AG08396 (cell line): ENCODE data around the gene RNF225.
"Not testable (repeated sequence)": the region's sequence is repeated elsewhere in the genome, so short reads cannot be mapped to it uniquely, and the experiment has no call there.

Experiments
- DNase-seq: peaks from one replicate; pipeline ENCODE4 v3.0.0; 2012; ENCODE audit warnings: low spot score, mixed read lengths

RNF225 gene

DNA sequence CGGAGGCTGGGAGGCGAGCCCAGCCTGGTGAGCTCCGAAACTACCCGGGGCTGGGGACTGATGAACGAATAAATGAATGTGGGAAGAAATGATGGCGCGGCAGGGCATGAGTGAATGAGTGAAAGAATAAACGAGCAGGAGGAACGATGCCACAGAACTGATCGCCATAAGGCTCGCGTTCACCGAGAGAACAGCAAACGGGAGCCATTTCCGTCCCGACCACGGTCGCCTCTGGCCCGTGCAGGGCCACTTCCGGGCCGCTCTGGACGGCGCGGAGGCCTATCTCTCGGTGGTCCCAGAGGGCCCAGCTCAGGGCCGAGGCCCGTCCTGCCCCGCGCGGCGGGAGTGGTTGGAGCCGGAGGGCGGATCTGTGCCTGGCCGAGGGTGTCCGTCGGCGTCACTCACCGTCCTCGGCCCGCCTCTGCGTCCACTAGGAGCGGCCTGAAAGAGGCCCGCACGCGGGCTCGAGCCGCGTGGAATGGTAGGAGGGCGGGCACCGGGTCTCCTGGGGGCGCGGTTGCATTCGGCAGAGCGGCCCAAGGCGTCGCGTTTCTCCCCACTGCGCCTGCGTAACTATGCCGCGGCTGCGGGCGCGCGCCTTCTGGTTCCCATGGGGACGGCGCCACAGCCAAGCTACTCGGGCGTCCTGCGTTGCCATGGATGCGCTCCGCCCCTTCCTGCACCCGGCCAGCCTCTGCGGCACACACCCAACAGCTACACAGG is 33.0 kb upstream of the RNF225 start, which contains the start of gene ZNF497:
TSS of gene ZNF497 (minus strand) at position 480 of the 723 bp plus-strand sequence. CDS start 5,116 bp downstream, outside the sequence.
- peak; percentile 100 for DNase-seq

DNA sequence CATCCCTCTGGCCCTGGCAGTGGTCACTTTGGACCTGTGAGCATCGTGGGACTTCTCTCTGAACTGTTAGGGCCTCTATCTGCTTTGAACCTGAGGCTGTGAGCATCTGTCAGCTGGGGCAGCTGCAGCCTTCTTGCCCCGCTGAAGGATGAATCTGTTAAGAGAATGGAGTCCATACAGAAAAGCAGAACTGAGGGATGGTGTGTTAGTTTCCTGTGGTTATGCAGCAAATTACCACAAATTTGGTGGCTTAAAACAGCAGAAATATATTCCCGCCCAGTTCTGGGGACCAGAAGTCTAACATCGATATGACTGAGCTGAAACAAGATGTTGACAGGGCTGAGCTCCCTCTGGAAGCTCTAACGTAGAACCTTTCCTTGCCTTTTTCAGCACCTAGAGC is 31.3 kb upstream of the RNF225 start:
- DNase-seq, result no peak

DNA sequence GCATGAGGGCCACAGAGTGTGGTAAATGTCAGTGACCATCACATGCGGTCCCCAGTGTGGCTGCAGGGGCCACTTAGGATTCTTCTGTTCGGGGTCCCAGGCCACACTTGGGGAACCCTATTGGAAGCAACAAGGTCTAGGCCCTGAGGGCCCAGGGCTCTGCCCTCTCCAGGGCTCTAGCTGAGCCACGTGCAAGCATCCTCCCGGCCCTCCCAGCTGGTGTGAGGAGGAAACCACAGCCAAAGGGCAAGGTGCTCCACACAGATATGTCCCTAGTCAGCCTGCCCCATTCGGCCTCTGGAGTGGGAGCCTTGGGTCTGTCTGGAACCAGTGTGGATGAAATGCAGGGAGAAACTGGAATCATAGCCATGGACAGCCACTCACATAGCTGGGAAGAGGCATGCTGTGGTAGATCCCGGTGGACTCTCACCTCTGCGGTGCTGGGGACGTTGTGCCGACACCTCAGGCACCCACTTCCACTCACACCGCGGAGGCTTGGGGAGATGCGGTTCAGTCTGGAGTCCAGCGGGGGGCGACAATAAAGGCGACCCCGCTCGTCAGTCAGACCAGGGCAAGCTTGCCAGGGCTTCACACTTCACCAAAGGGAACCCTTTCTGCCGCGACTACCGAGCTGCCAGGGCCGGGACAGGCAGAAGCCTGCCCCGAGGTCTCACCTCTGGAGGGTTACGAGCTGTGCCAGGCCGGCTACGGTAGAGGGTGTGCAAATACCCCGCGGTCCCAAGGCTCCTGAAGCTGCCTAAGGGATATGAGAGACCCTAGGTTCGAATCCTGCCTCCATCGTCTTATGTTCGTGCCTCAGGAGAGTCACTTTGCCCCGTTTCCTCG is 28.6 kb upstream of the RNF225 start:
- DNase-seq, result no peak

DNA sequence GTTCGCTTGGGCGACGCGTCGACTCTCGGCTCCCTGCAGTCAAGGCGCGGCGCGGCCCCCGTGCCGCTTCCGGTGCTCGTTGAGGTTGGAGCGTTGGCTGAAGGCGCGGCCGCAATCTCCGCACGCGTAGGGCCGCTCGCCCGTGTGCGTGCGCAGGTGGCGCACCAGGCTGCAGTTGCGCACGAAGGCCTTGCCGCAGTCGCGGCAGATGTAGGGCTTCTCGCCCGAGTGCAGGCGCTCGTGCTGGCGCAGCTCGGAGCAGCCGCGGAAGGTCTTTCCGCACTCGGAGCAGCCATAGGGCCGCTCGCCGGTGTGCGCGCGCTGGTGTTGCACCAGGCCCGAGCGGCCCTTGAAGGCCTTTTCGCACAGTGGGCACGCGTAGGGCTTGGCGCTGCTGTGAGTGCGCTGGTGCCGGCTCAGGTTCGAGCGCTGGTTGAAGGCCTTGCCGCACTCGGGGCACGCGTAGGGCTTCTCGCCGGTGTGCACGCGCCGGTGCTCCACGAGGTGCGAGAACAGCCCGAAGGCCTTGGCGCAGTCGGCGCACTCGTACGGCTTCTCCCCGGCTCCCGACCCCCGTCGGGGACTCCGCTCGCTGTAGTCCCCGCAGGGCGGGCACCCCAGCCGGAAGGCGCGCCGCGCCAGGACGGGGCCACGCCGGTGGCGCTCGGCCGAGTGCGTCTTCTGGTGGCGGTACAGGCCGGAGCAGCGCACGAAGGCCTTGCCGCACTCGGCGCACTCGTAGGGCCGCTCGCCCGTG is 27.6 kb upstream of the RNF225 start:
- DNase-seq, result no peak

DNA sequence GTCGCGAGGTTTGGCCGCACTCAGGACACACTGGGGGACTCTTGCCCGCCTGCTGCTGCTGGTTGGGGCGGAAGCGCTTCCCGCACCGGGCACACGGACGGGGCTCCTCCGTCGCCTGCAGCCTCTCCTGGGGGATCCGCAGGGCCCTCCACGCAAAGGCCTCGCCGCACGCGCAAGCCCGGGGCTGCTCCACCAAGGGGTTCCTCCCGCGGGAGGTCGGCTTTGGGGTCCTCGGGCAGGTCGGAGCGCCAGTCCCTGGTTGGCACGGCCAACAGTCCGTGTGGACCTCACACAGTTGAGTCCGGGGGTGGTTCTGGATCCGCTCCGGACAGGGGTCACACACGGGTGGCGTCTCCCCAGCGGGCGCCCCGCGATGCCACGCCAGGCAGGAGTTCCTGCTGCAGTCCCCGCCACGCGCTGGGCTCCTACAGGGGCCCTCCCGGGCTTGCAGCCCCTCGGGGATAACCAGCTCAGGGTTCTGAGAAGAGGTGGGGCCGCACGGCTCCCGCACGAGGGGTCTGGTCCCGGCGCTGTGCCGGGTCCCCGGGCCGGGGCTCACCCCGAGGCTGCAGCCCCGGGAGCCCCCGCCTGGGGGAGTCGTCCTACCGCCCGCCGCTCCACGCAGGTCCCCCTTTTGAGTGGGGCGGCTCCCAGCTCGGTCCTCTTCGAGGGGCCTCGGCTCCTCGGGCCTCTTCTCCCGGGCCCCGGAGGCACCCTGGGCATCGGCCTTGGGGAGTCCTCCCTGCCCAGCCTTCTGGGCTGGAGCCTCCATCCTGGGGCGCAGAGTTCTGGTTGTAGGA is 26.7 kb upstream of the RNF225 start:
- DNase-seq, result no peak

DNA sequence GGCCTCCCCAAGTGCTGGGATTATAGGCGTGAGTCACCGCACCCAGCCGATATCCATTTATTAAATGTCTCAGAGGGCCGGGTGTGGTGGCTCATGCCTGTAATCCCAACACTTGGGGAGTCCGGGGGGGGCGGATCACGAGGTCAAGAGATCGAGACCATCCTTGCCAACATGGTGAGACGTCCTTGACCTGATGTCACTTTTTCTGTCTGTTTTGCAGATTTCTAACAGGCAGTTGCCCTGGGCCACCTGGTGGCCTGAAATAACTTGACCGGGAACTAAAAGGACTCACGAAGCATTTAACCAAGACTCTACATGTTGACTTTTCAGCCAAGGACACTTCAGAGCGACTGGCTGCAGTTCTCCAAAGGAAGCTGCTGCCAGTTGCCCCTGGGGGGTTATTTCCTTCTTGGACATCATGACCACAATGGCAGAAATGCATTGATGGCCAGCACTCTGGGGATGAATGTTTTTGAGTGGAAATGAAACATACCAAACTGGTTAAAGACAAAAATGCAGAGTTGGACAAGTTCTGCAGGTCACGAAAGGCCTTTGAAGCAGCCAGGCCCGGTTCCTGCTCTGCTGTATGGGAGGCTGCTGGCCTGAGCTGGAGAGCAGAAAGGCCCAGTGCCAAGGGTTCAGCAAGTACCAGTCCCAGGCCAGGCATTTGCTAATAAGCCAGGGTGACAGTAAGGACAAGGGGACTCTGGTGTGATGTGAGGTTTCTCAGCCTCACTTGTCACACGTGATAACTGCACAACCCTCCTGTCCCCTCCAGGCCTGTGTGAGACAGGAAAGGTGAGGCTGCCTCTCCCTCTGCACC is 22.9 kb upstream of the RNF225 start:
- DNase-seq, result no peak

DNA sequence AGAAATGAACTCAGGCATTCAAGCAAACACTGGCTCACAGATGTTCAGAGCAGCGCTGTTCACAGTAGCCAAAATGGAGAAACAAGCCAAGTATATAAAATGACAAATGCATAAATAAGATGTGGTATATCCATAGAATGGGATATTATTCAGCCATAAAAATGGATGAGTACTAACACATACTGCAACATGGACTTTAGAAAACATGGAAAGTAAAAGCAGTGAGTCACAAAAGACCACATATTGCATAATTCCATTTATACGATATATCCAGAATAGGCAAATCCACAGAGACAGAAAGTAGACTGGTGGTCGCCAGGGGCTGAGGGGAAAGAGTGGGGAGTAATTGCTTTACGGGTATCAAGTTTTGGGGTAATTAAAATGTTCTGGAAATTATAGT is 21.3 kb upstream of the RNF225 start:
- DNase-seq, result no peak

DNA sequence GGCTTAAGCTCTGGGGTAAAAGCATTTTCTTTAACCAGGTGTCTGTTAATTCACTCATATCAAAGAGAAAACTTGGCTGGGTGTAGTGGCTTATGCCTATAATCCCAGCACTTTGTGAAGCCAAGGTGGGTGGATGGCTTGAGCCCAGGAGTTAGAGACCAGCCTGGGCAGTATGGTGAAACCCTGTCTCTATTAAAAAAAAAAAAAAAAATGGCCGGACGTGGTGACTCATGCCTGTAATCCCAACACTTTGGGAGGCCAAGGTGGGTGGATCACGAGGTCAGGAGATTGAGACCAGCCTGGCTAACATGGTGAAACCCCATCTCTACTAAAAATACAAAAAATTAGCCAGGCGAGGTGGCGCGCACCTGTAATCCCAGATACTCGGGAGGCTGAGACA is 18.7 kb upstream of the RNF225 start:
- DNase-seq, result not testable (repeated sequence)

DNA sequence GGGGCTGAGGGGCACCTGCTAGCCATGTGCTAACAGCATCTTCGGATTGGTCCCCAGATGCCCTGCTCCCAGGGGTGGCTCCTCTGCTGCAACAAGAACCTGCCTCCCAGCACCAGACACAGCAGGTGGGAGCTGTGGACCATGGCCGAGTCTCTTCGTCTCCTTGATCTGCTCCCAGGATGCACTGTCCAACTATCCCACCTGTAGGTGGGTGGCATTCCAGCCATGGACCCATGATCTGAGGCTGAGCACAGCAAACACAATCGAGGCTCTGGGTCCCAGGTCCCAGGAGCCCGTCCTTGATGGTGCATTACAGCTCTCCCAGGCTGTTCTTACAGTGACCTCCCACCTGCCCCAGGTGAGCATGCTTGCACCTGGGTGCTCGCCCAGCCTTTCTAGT is 16.2 kb upstream of the RNF225 start:
- DNase-seq, result no peak

DNA sequence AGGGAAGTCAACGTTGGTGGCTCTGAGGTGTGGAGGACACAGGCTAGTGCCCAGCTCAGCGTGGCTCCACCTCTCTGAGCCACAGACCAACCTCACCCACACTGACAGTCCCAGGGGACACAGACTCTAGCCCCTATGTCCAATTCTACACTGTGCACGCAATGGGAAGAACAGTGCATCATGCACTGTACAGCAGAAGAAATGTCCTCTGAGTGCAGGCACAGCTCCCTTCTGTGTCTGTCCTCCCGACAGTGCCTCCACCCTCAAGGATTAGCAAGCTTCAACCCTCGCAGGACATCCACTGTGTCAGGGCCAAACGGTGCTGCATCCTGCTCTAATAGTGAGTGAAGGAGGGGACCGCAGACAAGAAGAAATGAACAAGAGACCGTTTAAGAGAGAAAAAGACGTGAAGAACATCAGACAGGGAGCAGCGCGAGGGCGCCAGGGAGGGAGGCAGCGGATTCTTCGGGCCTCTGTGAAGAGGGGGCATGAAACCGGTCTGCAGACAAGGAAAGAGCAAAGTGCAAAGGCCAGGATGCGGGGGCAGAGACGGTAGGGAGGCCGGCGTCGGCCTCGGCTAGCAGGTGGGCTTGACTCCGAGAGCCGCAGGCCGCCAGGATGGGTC is 15.3 kb upstream of the RNF225 start:
- no peak for DNase-seq

DNA sequence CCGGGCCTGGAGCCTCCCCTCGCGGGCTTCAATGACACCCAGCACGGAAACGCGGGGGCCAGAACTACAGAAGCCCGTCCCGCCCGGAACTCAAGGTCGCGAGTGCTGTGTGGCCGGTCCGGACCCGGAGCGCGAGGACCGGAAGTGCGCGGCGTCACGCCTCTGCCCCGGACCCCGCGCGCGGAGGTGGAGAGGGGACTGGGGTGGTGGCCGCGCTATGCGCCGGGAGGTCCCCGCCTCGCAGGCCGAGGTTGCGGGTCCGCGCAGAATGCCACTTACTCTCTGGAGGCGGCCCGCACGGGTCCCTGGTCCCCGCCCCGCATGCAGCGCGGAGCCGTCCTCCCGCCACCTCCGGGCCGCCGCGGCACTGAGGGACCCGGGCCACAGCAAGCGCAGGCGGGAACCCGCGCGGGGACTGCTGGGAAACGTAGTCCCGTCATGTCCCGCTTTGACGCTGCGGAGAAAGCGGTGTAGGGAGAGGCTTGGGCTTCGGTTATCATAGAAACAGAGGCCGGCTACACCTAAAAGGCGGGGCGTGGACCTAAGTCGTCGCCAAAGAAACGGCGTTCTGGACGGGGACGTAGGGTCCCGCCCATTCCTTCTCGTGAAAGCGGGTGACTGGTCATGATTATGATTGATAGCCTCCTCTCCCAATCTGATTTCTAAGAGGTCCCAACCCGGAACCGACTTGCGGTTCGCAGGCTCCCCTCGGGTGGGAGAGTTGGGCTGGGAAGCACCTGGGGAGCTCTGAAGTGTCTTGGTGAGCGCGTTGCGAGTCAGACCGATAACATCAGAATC is 14.6 kb upstream of the RNF225 start, which contains the start of gene ZNF837:
TSS of gene ZNF837 (minus strand) at position 369 of the 798 bp plus-strand sequence. CDS start 11,698 bp downstream, outside the sequence.
- peak; percentile 98 for DNase-seq

DNA sequence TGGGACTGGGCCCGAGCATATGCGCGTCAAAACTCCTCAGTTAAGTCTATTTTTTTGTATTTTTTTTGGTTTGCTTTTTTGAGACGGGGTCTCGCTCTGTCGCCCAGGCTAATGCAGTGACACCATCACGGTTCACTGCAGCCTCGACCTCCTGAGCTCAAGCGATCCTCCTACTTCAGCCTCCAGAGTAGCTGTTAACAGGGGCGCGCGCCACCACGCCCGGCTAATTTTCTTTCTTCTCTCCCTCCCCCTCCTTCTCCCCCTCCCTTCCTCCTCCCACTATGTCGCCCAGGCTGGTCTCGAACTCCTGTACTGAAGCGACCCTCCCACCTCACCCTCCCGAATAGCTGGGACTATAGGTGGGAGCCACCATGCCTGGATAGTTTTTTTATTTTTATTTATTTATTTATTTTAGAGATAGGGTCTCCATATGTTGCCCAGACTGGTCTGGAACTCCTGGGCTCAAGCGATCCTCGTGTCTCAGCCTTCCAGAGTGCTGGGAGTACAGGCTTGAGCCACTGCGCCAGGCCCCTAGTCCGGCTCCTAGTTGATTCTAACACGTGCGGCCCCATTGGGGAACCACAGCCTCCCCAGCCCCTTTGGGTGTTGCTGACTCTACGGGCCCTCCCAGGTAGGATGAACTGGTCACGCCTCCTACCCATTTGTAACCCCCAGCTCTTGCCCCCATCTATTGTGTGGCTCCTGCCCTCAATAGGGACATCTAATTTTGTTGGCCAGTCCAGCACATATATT is 13.8 kb upstream of the RNF225 start:
- no peak for DNase-seq

DNA sequence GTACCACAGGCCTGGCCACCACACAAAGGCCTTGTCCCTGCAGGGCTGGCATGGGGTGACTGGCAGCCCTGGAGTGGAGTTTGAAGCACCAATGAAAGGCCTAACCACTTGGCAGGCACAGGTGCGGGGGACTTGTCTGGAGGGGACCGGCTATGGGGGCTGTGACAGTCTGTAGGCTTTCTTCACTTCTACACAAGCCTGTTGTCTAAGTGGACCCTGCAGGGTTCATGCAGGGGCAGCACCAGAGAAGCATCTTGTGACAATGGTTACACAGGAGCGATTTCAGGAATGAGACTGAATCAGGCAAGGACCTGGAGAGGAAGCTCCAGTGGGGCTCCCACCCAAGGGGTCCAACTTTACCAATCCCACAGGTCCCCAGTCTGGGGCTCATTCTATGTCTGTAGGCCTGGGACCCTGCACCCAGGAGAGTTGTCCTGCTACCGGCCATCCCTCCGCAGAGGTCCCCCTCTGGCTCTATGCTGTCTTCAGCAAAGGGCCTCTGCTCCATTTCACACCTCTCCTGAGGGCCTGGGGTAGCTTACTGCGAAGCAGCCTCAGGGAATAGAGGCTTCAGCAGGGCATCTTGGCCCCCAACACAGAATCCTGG is 12.4 kb upstream of the RNF225 start:
- DNase-seq, result no peak

DNA sequence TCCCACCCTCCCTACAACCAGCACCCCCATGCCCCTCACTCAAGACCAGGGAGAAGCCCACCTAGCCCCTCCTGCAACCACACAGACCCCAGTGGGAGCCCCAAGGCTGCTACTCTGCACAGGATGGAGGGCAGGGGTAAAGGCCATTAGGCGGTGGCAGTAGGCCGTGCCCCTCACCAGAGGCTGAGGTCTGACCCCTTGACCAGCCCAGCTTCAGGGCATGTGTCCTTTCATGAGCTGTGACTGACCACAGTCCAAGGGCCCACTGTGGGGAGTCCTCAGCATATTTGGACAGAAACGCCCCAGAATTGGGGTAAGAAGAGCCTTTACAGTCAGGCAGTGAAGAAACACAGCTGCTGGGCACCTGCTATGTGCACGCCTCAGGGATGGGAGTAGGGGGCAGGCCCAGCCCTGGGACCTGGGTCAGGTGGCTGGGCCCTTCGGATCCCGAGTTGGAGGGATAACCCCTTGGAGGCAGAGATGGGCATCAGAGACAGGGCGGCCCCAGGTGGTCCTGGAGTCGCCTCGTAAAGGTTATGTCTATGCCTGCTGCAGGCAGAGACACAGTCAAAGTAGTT is 10.1 kb upstream of the RNF225 start:
- no peak for DNase-seq

DNA sequence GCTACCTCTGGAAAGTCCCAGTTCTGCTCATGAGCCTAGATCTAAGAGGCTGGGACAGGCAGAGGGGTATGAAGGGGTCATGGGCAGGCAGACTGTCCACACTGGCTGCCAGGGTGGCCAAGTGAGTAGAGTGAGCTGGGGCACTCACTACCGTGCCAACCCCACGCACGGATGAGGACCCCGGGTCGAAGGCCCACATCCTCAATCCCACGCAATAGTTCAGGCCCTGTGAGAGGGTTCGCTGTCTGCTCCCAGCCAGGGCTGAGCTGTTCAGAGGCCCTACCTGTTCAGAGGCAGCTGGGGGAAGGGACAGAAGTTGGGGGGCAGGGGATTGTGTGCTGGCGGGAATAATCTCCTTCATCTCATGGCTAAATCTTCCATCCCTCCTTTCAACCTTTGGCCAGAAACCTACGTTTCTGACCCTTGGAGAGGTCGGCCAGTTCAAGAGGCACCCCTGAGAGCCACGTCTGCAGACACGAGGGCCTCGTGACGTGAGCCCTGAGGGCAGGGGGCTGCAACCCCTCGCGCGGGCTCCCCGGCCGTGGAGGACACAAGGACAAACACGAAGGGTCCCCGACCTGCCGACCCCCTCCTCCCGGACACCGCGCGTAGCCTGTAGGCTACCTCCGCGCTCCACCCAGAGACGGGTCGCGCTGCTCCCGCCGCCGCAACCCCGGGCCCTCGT is 9.4 kb upstream of the RNF225 start:
- DNase-seq, result no peak

DNA sequence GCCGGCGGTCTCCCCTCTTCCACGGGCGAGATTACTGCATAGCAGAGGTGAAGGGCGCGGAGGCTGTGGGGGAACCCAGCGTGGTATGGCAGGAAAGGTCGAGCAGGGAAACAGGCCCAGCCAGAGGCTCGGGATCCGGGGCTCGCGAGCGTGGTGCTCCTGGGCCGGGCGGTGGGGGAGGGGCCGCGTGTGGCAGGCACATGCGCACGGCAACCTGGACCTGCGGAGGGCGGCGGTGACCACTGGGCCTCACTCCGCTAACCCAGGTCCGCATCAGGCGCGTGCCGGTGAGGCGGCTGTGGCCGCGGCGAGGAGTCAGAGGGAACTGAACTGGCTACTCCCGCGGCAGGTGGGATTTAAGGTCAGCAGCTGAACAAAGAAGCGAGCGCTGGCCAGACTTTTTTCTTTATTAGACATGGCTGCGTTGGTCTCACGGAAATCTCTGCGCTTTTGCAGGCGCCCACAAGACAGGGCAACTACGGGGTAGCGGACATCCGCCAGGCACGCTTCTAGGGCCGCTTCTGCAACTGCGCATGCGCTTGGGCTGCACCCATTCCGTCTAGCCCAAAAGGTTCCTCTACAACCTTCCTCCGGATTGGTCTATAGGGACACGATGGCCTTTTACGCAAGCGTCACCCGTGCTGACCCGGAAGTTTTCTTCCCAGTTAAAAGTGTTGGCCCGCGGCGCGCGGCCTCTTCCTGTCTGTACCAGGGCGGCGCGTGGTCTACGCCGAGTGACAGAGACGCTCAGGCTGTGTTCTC is 8.7 kb upstream of the RNF225 start, which contains the start of gene RPS5:
TSS of gene RPS5 (plus strand) at position 694 of the 762 bp plus-strand sequence. CDS start 869 bp downstream, outside the sequence.
- peak; percentile 99 for DNase-seq
